Central memory CD4-positive, alpha-beta T cell (primary cell): Measurements from ENCODE around the gene RBM33.

Experiments used
- DNase-seq: peaks from one replicate; pipeline ENCODE4 v3.0.0; 2022

RBM33 gene

DNA sequence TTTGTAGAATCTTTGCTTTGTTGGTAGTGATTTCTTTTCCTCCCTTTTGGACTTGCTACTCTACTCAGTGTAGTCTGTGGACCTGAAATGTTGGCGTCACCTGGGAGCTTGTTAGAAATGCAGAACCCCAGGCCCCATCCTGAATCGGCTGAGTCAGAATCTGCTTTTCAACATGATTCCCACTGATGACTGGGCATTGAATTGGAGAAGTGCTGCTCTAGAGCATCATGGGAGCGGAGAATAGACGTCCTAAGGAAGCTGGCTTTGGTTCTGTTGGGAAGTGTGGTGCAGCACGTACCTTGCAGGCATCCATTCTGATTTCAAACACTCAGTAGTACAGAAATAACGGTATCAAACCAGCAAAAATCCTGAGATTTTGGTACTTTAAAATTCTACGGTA lies 54.7 kb downstream of the RBM33 start:
- DNase-seq, result no peak

DNA sequence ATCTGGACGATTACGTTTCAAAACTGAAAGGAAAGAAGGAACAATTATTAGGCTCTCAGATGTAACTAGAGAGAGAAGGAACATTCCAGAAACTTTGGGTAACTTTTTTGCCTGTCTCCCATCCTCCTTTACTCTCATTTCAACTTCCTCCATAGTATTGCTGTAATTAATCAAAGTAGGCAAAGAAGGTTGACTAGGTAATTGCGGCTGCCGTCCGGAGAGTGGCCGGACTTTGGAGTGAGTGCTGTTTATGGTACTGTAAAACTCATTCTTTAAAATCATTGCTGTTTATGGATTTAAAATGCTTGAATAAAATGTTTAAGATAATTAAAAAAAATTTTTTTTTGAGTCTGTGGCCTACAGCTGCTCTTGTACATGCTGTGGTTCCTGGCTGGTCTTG lies 56.4 kb downstream of the RBM33 start:
- DNase-seq, result no peak

DNA sequence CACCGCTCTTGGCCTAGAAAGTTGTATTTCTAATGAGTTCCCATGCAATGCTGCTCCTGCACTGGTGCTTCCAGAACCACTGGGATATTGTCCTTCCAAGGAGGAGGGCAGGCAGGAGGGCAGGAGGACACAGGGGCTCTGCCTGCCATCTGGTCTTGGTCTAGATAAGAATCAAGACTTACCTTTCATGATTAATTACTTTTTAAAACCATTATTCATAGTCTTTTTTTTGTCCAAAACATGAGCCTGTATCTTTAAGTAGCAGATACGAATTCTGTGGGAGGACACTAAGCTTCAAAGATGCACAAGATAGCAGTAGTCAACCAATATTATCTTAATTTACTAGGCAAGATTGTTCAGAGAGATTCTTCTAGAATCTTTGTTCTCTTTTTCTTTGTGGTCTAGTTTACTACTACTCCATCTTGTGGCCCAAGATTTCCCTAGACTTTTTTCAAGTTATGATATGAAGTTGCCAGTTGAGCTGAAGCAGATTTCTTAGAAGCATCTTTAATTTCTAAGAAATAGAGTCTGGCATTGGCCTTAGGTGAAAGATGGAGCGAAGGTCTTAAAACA lies 57.6 kb downstream of the RBM33 start:
- DNase-seq, result no peak

DNA sequence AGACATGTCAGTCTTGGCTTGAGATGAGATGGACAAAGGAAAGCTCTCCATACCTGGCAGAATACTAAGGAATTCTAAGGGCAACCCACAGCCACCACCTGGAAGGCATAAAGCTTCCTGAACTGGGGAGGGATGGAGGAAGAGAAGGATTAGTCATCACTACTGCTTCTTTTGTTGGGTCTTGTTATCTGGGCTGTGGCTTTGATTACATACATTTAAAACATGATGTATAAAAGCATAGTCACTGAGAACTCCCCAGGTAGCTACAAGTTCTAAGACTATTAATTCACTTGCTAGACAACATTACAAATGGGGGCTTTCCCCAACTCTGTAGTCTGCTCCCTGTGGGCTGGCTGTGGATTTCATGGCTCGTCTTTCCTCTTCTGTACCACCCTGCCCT lies 58.2 kb downstream of the RBM33 start:
- DNase-seq, result no peak

DNA sequence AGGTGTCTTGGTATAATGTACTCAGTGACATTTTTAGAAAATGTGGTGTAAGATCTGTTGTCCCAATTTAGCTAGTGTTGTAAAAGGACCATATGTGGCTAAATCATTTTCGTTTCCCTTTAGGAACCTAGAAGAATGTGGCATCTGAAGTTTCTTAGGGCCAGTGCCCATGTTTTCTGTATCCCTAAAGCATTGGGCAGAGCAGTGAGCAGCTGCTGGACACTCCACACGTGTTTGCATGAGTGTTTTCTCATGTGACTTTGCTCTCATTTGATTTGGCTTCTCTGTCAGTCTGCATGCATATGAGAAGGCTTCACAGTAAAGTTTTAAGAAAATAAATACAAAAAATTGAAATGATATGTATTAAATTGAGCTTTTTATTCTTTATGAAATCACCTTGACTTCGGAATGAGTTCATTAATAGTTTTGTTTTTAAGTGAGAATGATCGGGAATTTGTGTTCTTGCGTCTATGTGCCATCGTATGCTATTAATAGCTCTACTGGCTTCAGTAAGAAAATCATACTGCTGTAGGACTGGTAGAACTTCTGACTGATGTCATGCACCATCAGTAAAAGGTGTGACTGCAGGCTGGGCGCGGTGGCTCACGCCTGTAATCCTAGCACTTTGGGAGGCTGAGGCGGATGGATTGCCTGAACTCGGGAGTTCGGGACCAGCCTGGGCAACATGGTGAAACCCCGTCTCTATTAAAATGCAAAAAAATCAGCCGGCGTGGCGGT lies 61.3 kb downstream of the RBM33 start:
- DNase-seq, result no peak

DNA sequence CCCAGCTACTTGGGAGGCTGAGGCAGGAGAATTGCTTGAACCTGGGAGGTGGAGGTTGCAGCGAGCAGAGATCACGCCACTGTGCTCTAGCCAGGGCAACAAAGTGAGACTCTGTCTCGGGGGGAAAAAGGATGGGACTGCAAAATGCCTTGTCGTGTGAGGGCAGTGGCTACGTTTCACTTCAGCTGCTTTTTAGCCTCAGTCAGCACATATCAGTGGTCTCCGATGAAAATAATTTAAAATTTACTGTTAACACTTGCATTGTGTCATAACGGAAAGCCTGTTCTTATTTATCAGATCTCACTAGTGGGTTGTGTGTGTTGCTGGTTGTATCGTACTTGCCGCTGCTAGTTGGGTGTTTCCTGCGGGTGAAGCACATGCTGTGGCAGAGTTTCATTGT lies 61.9 kb downstream of the RBM33 start:
- DNase-seq, result no peak

DNA sequence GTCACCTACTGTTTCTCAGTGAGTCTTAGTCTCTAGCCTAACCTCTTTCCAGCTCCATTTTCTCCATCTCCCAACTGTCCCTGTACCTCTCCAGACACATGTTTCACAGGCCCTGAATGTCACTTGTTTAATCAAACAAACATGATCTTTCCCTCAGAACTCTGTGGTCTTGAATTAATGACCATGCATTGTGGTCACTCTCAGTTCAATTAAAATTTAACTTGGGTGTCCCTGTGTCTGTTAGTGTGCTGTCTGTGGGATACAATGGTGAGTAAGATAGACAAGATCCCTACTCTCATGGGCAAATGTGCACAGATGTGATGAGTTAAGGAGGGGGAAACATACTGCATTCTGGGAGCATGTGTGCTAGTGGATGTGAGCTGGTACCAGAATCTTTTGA lies 65.0 kb downstream of the RBM33 start:
- no peak for DNase-seq

DNA sequence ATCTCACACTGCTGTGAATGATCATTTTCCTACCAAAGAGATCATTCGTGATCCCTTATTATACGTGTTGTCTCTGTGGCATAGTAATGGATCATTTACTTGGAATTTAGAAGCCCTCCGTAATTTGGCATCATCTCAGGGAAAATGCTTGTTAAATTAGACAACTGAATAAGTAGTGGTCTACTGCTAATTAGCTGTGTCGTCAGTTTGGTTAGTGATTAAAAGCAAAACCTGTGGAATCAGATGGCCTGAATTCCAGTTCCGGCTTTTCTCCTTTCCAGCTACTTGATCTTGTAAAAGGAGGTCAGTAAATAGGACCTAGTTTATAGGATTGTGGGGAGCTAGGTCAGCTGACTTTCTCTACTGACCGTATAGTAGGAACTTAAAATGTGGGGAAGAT lies 65.6 kb downstream of the RBM33 start:
- no peak for DNase-seq

DNA sequence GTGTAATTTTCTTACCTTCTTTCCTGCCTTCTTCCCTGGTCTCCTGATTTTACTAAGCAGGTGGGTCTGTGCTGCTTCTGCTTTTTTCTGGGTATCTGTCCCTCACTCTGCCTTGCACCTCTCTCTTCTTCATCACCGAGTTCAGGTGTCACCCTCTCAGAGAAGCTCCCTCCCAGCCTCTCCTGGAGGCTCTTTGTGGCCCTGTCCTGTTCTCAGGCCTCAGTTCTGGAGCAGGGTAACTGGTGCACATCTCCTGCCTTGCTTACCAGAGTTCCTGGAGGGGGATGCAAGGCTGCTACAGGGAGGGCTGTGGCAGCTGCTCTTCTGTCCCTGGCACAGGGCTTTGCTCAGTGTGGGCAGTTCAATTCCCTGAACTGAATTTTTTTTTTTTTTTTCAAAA lies 66.1 kb downstream of the RBM33 start:
- DNase-seq, result no peak

DNA sequence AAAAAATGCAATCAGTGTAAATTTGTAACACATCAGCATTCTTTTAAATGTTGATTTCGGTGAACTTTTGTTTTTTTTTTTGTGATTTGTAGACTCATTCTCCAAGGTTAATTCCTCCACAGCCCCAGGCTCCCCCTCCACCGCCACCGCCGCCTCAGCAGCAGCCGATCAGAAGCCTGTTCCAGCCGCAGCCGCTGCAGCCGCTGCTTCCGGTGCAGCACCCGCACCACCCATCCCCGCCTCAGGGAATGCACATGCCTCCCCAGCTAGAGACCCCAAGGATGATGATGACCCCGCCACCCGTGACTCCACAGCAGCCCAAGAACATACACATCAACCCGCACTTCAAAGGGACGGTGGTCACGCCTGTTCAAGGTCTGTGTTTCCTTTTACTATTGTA lies 66.6 kb downstream of the RBM33 start:
- no peak for DNase-seq

DNA sequence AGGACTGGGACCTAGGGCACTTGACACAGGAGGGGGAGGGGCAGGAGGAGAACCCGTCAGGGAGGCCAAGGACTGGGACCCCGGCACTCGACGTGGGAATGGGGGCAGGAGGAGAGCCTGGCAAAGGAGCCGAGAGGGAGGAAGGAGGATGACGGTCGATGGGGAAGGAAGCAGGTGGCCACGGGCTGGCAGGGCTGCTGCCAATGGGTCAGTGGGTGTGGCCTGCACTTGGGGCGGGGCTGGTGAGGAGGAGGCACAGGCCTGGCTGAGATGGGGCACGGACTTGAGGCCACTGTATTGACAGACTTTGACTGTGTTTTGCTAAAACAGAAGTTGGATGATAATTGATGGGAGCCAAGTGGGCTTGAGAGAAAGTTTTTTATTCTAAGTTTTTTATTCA lies 68.9 kb downstream of the RBM33 start:
- no peak for DNase-seq

DNA sequence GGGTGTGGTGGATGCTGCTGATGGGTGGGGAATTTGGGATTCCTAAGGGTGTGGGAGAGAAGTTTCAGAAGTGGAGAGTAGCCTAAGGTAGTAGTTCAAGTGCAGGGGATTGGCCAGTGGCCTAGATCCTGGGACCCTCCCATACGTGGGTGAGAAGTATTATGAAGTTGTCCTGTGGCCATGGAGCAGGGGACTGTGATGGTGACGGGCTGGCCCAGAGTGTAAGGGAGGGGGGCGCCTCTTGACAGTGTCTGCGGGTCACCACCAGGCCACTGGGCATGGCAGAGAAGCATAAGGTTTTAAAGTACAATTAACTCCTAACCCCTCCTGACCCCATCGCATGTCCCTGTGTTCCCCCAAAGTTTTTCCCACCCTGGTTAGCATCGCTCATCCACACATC lies 70.2 kb downstream of the RBM33 start:
- no peak for DNase-seq

DNA sequence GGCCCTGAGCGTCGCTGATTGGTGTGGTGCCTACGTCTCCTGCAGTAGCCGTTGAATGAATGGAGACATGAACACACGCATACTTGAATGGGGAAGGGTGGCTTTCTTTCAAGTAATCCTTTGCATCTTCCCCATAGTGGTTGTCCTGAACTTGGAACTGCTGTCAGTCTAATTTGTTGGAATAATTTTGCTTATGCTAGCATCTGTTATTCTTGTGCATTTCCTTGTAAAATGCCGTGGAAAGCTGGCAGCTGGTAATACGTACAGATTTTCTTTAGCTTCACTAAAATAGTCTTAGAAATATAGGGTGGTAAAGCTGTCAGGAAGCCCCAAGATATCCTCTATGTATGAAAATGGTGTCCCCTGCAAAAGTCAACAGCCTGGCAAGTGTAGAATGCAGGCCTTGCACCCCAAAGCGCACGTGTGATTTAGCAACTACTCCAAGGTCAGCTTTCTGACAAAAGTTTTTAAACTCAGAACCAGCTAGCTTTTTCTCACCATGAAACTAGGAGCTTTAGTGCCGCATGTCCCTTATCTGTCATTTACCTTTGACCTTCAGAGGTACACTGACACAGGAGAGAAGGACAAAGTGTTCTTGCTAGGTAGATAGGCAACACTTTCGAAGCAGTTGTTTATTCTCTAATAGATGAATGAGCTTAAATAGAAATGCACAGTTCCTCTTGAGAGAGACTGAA lies 70.8 kb downstream of the RBM33 start:
- no peak for DNase-seq

DNA sequence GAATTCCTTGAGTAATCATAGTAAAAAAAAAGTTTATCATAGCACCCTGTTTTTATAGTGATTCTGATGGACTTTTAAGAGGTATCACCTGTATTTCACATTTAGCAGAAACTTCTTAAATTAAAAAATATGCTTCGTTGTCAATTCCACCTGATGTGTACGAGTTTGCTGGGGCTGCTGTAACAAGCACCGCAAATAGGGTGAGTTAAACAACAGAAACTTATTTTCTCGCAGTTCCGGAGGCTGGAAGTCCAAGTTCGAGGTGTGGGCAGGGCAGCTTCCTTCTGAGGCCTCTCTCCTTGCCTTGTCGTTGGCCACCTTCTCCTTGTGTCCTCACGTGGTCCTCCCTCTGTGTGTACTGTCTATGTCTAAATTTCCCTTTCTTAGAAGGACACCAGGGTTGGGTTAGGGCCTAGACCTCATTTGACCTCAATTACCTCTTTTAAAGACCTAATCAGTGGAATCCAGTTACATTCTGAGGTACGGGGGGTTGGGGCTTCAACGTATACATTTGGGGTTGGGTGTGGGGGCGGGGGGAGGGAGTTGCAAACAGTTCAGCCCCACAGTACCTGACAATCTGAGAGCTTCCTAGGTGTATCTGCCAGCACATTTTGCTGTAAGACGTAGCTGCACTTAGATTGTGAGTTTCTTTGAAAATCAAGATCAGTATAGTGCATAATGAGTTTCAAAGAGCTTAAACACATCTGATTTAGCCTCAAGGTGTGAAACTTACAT lies 72.7 kb downstream of the RBM33 start:
- no peak for DNase-seq

DNA sequence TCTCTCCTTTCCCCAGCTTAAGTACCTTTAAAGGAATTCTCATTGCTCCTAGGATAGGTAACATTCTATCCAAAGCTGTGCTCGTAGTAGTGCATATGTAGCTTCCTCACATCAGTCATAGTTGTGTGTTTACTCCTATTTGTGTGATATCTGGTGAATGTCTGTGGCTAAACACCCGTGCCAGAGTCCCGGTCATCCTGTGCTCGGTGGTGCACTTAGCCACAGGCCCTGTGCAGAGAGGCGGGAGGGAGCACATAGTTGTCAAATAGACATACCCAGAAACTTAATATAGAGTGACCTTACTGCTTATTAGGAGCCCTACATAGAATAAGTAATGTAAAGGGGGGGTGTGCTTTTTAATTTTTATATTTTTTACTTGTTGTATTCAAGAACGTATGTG lies 76.6 kb downstream of the RBM33 start:
- no peak for DNase-seq

DNA sequence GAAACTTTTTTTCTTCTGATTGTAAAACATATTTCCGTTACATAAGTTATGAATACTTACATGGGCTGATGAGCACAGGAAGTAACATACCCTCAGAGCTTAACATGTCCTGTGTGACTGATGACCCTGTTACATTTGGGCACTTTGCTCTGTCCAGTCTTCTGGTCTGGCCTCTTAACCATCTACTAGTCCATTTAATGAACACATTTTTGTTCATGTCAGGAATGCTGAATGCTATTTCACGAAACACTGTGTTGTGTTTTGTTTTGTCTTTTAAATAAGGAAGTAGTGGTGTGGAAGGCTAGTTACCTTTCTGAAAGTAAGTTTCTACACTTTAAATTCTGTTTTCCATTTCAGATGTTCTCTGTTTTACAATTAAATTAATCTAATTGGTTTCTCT lies 77.7 kb downstream of the RBM33 start:
- DNase-seq, result no peak

DNA sequence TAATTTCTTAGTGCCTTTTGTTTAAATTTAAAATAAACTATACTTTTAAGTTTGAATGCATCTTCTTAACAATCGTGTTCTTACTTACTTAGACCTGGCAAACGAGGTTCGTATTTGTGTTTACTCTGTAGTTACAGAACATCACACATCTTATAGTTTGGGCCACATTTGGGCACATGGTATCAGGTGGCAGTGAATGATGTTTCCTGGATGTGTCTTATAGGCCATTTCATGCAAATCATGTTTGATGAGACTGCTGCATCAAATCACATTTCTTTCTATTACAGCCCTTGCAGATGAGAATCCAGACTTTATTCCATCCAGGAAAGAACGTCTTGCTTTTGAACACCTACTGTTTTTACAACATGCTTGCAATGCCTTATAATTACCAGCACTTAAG lies 78.5 kb downstream of the RBM33 start:
- no peak for DNase-seq

DNA sequence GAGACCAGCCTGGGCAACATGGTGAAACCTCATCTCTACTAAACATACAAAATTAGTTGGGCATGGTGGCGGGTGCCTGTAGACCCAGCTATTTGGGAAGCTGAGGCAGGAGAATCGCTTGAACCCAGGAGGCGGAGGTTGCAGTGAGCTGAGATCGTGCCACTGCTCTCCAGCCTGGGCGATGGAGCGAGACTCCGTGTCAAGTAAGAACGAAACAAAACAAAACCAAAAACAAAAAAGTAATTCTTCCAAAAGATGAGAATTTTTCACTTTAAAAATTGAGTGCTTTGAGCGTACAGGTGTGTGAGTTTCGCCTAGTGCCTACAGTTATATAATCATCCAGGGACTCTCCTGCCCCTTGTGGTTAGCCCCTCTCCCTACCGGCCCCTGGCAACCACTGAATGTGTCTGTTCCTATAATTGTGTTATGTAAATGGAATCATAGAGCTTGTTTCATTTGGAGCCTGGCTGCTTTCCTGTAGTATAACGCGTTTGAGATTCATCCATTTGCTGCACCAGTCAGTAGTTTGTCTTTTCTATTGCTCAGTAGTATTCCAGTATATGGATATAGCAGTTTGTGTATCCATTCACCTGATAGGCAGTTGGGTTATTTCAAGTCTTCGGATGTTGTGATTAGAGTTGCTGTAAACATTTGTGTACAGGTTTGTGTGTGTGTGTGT lies 80.0 kb downstream of the RBM33 start:
- no peak for DNase-seq

DNA sequence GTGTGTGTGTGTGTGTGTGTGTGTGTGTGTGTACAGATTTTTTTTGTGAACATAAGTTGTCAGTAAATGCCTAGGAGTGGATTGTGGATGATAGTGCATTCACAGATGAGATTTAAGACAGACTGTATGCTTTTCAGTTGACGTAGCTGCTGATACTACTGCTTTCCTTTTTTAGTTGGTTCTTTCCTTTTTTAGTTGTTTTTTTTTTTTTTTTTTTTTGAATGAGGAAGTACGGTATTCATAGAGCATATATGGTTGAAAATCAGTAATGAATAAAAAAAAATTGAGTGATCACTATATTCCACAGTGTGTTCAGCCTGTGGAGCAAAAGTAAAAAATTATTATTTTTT lies 80.5 kb downstream of the RBM33 start:
- no peak for DNase-seq

DNA sequence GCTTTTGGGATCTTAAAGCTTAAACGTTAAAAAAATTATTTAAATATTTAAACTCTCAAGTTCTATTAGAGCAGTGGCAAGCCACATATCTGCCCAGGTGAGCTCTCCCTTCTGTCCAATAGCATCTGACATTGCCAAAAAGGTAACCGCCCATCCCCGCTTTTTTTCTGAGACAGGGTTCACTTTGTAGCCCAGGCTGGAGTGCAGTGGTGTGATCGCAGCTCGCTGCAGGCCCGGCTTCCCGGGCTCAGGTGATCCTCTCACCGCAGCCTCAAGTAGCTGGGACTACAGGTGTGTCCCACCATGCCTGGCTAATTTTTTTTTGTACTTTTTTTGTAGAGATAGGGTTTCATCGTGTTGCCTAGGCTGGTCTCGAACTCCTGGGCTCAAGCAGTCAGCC lies 83.2 kb downstream of the RBM33 start:
- no peak for DNase-seq

DNA sequence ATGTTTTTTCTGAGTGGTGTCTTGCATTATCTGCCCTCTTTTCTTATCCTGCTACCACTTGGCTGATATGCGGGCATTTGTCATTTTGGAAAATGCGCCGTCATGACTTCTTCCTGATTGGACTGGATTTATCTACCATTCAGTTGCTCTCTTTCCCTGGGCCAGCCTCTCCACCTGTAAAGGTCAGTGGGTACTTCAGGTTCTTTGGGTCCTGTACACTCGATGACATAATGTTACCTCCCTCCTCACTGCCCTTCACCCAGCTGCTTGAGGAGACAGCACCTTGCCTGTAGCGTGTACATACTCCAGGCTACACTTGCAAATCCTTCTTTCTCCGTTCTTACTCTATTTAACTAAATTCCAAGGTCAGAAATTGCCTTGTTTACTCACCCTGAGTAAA lies 83.7 kb downstream of the RBM33 start:
- no peak for DNase-seq

DNA sequence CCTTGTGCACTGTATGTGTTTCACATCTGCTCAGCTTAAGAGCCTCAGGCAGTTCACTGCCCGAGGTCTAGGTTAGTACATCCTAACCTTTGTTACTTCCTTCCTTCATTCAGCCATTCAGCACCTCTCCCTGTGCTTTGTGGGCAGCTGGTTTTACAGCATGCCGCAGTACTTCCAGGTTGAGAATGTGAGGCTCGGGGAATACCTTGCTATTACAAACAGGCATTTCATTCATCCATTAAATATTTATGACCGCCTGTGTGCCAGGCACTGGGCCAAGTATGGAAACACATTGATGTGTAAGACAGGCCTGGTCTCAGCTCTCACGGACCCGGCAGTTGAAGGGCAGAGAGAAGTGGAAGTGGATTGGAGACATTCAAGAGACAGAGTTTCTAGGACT lies 85.4 kb downstream of the RBM33 start:
- DNase-seq, result no peak

DNA sequence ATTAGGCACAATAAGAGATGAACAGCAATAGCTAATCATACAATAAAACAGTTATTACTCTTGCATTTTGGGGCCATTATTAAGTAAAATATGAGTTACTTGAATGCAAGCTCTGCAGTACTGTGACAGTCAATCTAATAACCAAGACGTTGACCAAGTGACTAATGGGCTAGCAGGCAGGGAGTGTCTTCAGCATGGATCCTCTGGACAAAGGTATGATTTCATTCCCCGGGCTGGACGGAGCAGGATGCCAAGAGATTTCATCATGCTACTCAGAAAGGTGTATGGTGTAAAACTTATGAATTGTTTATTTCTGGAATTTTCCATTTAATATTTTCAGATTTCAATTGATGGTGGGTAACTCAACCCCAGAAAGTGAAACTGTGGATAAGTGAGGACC lies 86.9 kb downstream of the RBM33 start:
- DNase-seq, result no peak
